HCT116 (cell line): ENCODE results near the gene MOV10L1. TPM values are rescaled to one million over a fixed set of nuclear protein-coding genes. Genes with fewer than 3 reads are reported as not detected.

Experiments used
- ATAC-seq: fragments of 200-7000 bp; cut with Tn5 transposase; 2 replicates; pipeline ENCODE4 v1.9.1; 2020; ENCODE audit warnings: mild to moderate bottlenecking, moderate library complexity
- BruUV-seq: library from RNA; stranded (reverse); fragments of 400-500 nt; replicated peaks from 2 replicates; lab custom pipeline; 2021; lab: Mats Ljungman, UMichigan
- CTCF ChIA-PET: fragments of 300-600 bp; sonication (Branson Sonifier 250); formaldehyde crosslinking; loops from one replicate; lab custom pipeline; 2021; ENCODE audit warnings: antibody characterized with exemption; lab: Charles Lee
- POLR2A ChIA-PET: fragments of 300-600, 350-600 bp; sonication (Branson Sonifier 250); formaldehyde crosslinking; loops from one replicate; lab custom pipeline; 2021; ENCODE audit warnings: antibody characterized with exemption; lab: Charles Lee
- RAD21 ChIA-PET, 2 experiments: fragments of 300-600 bp; sonication (Branson Sonifier 250); formaldehyde crosslinking; loops; one replicate each; lab custom pipeline; 2023; ENCODE audit warnings: low total read pairs in 2 of 2; ENCODE audit not compliant: uncharacterized antibody in 2 of 2, unreplicated experiment in 2 of 2, low non-redundant PET in 1 of 2; lab: Charles Lee
- DNase-seq: peaks from one replicate; pipeline ENCODE4 v3.0.0-alpha.2; 2010; ENCODE audit warnings: low read depth, low spot score
- H2AFZ ChIP-seq: fragments of 200-600 bp; shearing (Covaris generic), sonication (generic); 2 replicates; pipeline ENCODE4 v1.6.1; 2017; ENCODE audit warnings: low read depth, mixed run types, mixed read lengths, antibody characterized with exemption, low read length; ENCODE audit not compliant: poor library complexity, severe bottlenecking
- H3K27ac ChIP-seq: 2 replicates; pipeline ENCODE4 v1.5.1; 2012; ENCODE audit warnings: low read depth, low read length
- H3K27me3 ChIP-seq: fragments of 200-600 bp; sonication (generic); 2 replicates; pipeline ENCODE4 v1.6.1; 2016; ENCODE audit warnings: mixed run types, low read length, mixed read lengths; ENCODE audit not compliant: insufficient read depth
- H3K36me3 ChIP-seq, 2 experiments: fragments of 200-500 bp in 1 of 2; fragments of 200-600 bp in 1 of 2; sonication (Bioruptor generic) in 1 of 2; sonication (generic) in 1 of 2; 2 replicates each; pipeline versions ENCODE4 v1.5.1 to v1.6.1; 2014 to 2016; ENCODE audit warnings: low read length in 2 of 2, inconsistent platforms in 1 of 2, mixed read lengths in 1 of 2, mixed run types in 1 of 2; ENCODE audit not compliant: insufficient read depth in 2 of 2, control insufficient read depth in 1 of 2
- H3K4me1 ChIP-seq, 2 experiments: fragments of 200-600 bp in 1 of 2; sonication (generic) in 1 of 2; 2 replicates each; pipeline versions ENCODE4 v1.5.1 to v1.6.1; 2012 to 2017; ENCODE audit warnings: low read length in 2 of 2, inconsistent platforms in 1 of 2, mild to moderate bottlenecking in 1 of 2, mixed read lengths in 1 of 2, mixed run types in 1 of 2, moderate library complexity in 1 of 2; ENCODE audit not compliant: insufficient read depth in 2 of 2, control insufficient read depth in 1 of 2
- H3K4me2 ChIP-seq: fragments of 200-600 bp; sonication (generic); 2 replicates; pipeline ENCODE4 v1.6.1; 2017; ENCODE audit warnings: mixed run types, low read length, mixed read lengths
- H3K4me3 ChIP-seq, 2 experiments: fragments of 200-600 bp in 1 of 2; sonication (generic) in 1 of 2; replicated peaks in 1 of 2; 2 replicates each; pipeline ENCODE4 v1.5.1; 2011 to 2016; ENCODE audit warnings: low read length in 2 of 2, control low read depth in 1 of 2, low read depth in 1 of 2, mild to moderate bottlenecking in 1 of 2, mixed read lengths in 1 of 2, mixed run types in 1 of 2
- H3K79me2 ChIP-seq: fragments of 200-600 bp; sonication (generic); 2 replicates; pipeline ENCODE4 v1.6.1; 2017; ENCODE audit warnings: mild to moderate bottlenecking, mixed run types, low read length, moderate library complexity, mixed read lengths; ENCODE audit not compliant: insufficient read depth
- H3K9ac ChIP-seq: fragments of 200-600 bp; sonication (generic); 2 replicates; pipeline ENCODE4 v1.6.1; 2016; ENCODE audit warnings: low read length, mixed read lengths
- H3K9me2 ChIP-seq: fragments of 200-600 bp; sonication (generic), shearing (Covaris generic); 2 replicates; pipeline ENCODE4 v1.6.1; 2017; ENCODE audit warnings: mixed run types, mild to moderate bottlenecking, moderate library complexity; ENCODE audit not compliant: insufficient read depth
- H3K9me3 ChIP-seq, 2 experiments: fragments of 200-500 bp in 1 of 2; fragments of 200-600 bp in 1 of 2; sonication (Bioruptor generic) in 1 of 2; sonication (generic) in 1 of 2; 2 replicates each; pipeline ENCODE4 v1.6.1; 2014 to 2017; ENCODE audit warnings: low read length in 2 of 2, mixed read lengths in 2 of 2, inconsistent platforms in 1 of 2, low read depth in 1 of 2, mild to moderate bottlenecking in 1 of 2, mixed run types in 1 of 2, moderate library complexity in 1 of 2; ENCODE audit not compliant: control insufficient read depth in 1 of 2, insufficient read depth in 1 of 2
- H4K20me1 ChIP-seq: fragments of 200-600 bp; sonication (generic), shearing (Covaris generic); 2 replicates; pipeline ENCODE4 v1.6.1; 2017; ENCODE audit warnings: mixed run types, mild to moderate bottlenecking, moderate library complexity; ENCODE audit not compliant: insufficient read depth
- ATF3 ChIP-seq: IDR thresholded peaks from 2 replicates; pipeline ENCODE4 v1.6.1; 2012
- CBX3 ChIP-seq: IDR thresholded peaks from 2 replicates; pipeline ENCODE4 v1.6.1; 2012; ENCODE audit warnings: low read depth
- EZH2 ChIP-seq: fragments of 200-600 bp; sonication (generic); IDR thresholded peaks from 2 replicates; pipeline ENCODE4 v1.6.1; 2017; ENCODE audit warnings: antibody characterized with exemption, mixed run types
- EZH2phosphoT487 ChIP-seq: fragments of 200-600 bp; IDR thresholded peaks from 2 replicates; pipeline ENCODE4 v1.6.1; 2018; ENCODE audit warnings: antibody characterized with exemption, borderline replicate concordance
- MAX ChIP-seq: IDR thresholded peaks from 2 replicates; pipeline ENCODE4 v1.6.1; 2012
- POLR2A ChIP-seq: IDR thresholded peaks from 2 replicates; pipeline ENCODE4 v1.7.0; 2011; ENCODE audit warnings: borderline replicate concordance; ENCODE audit not compliant: insufficient read depth, insufficient read length; ENCODE audit errors: extremely low read depth
- POLR2AphosphoS5 ChIP-seq: IDR thresholded peaks from 2 replicates; pipeline ENCODE4 v1.6.1; 2011; ENCODE audit warnings: mild to moderate bottlenecking, low read depth, low read length, moderate library complexity
- RAD21 ChIP-seq: IDR thresholded peaks from 2 replicates; pipeline ENCODE4 v1.6.1; 2012; ENCODE audit warnings: low read depth, mild to moderate bottlenecking
- SIN3A ChIP-seq: IDR thresholded peaks from 2 replicates; pipeline ENCODE4 v1.6.1; 2012; ENCODE audit warnings: low read depth
- SP1 ChIP-seq: IDR thresholded peaks from 2 replicates; pipeline ENCODE4 v1.6.1; 2012; ENCODE audit warnings: low read depth
- SRF ChIP-seq: IDR thresholded peaks from 2 replicates; pipeline ENCODE4 v1.6.1; 2012; ENCODE audit warnings: low read depth
- TCF7L2 ChIP-seq: IDR thresholded peaks from 2 replicates; pipeline ENCODE4 v1.7.0; 2011; ENCODE audit warnings: borderline replicate concordance, inconsistent platforms; ENCODE audit not compliant: insufficient read depth, insufficient read length; ENCODE audit errors: extremely low read depth
- ZNF274 ChIP-seq: fragments of 200-500 bp; sonication (Bioruptor generic); IDR thresholded peaks from 2 replicates; pipeline ENCODE4 v1.6.1; 2014; ENCODE audit warnings: mild to moderate bottlenecking, low read depth, low read length, inconsistent platforms
- intact Hi-C: fragments of 100-400 bp; cut with micrococcal nuclease; formaldehyde crosslinking; loops from 2 replicates; pipeline ENCODE4 v1.10.0; 2022
- total RNA-seq: library from RNA; stranded (reverse); gene quantifications from one replicate; pipeline ENCODE4 v1.2.1, GENCODE V29; 2021; ENCODE audit not compliant: unreplicated experiment
- TF ChIP-seq, protein P1 (sequence below): IDR thresholded peaks from 2 replicates; pipeline ENCODE4 v1.6.1; 2012; ENCODE audit warnings: low read depth

Gene MOV10L1
- total RNA-seq, 1 experiment from 2014 or later, result not detected

DNA sequence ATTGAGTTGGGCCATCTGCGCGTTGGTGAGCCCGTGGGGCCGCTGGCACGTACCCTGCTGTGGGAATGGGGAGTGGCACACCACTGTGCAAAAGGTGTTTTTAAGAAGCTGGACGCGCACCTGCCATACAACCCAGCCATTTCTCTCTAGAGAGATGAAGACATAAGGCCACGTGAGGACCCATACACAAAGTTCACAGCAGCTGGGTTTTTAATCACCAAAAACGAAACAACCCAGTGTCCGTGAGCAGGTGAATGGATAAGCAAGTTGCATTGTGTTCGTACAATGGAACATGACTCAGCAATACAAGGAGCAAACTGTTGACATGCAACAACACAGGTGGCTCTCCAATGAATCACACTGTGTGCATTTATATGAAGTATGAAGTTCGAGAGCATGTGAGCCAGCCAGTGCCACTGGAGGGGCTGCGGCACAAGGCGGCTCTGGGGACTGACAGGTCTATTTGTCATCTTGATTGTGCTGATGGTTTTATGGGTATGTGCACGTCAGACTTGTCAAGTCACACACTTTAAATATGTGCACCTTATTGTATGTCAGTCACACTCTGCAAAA lies 50.1 kb downstream of the MOV10L1 start:
- ATAC-seq (no peak), DNase-seq (no peak)
- Histone ChIP-seq H2AFZ (no peak overlapping the region), H3K79me2 (no peaks in the 10 kb centered on the region), H3K4me1 (no peaks in the 10 kb centered on the region), H3K36me3 (no peaks in the 10 kb centered on the region), H4K20me1 (no peaks in the 10 kb centered on the region), H3K9ac (no peak overlapping the region), H3K27me3 (no peaks in the 10 kb centered on the region), H3K9me3 (no peaks in the 10 kb centered on the region), H3K4me2 (no peak overlapping the region), H3K9me2 (no peaks in the 10 kb centered on the region), H3K27ac (no peak overlapping the region), H3K4me3 (no peak overlapping the region)
- POLR2A ChIA-PET, result no interaction called here
- RAD21 ChIA-PET, result no interaction called here
- no peak for TF ChIP-seq SP1
- TF ChIP-seq RAD21, result no peak
- no peak for TF ChIP-seq POLR2AphosphoS5
- no peak for TF ChIP-seq MAX
- no peak for TF ChIP-seq ZNF274
- intact Hi-C loops, result no loop called here
- BruUV-seq, result no TSS peak
- CTCF ChIA-PET, result no interaction called here

DNA sequence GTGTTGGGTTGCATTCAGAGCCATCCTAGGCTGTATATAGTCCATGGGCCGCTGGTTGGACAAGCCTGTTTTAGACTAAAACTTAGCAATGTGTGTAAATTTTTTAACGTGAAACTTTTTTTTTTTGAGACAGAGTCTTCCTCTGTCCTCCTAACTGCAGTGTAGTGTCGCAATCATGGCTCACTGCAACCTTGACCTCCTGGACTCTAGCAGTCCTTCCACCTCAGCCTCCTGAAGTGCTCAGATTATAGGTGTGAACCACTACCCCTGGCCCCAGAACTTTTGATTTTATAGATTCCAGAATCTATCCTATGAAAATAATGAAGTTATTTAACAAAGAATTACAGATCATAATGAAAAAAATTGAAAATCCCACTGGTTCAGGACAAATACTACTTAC lies 50.8 kb downstream of the MOV10L1 start:
- intact Hi-C loops, result no loop called here
- DNase-seq, result no peak
- Histone ChIP-seq H3K9me3 (no peaks in the 10 kb centered on the region), H3K4me1 (no peaks in the 10 kb centered on the region), H3K9me2 (no peaks in the 10 kb centered on the region), H3K36me3 (no peaks in the 10 kb centered on the region), H2AFZ (no peak overlapping the region), H3K4me2 (no peak overlapping the region), H3K79me2 (no peaks in the 10 kb centered on the region), H3K27me3 (no peaks in the 10 kb centered on the region), H3K4me3 (no peak overlapping the region), H3K9ac (no peak overlapping the region), H3K27ac (no peak overlapping the region), H4K20me1 (no peaks in the 10 kb centered on the region)
- ChIA-PET POLR2A (no interaction called here), RAD21 (interaction anchor here in 1 of 2 experiments (0.7 kb wide), 1 partner anchor 210 kb away, joined by 4 read pairs; no protein-coding TSS in a partner anchor), CTCF (no interaction called here)
- no TSS peak for BruUV-seq
- ATAC-seq, result no peak
- TF ChIP-seq ZNF274 (no peak), EZH2 (no peak), MAX (no peak), SIN3A (no peak), CBX3 (no peak), SRF (no peak), POLR2AphosphoS5 (no peak), TCF7L2 (no peak), ATF3 (no peak), EZH2phosphoT487 (no peak), POLR2A (no peak)
- TF ChIP-seq, protein P1, sequence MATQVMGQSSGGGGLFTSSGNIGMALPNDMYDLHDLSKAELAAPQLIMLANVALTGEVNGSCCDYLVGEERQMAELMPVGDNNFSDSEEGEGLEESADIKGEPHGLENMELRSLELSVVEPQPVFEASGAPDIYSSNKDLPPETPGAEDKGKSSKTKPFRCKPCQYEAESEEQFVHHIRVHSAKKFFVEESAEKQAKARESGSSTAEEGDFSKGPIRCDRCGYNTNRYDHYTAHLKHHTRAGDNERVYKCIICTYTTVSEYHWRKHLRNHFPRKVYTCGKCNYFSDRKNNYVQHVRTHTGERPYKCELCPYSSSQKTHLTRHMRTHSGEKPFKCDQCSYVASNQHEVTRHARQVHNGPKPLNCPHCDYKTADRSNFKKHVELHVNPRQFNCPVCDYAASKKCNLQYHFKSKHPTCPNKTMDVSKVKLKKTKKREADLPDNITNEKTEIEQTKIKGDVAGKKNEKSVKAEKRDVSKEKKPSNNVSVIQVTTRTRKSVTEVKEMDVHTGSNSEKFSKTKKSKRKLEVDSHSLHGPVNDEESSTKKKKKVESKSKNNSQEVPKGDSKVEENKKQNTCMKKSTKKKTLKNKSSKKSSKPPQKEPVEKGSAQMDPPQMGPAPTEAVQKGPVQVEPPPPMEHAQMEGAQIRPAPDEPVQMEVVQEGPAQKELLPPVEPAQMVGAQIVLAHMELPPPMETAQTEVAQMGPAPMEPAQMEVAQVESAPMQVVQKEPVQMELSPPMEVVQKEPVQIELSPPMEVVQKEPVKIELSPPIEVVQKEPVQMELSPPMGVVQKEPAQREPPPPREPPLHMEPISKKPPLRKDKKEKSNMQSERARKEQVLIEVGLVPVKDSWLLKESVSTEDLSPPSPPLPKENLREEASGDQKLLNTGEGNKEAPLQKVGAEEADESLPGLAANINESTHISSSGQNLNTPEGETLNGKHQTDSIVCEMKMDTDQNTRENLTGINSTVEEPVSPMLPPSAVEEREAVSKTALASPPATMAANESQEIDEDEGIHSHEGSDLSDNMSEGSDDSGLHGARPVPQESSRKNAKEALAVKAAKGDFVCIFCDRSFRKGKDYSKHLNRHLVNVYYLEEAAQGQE, result no peak
